Measurements from ENCODE around the gene MAP7D1. TPM values are rescaled to one million over a fixed set of nuclear protein-coding genes. Genes with fewer than 3 reads are reported as not detected.

MAP7D1 gene
- total RNA-seq (2021) = 49.9 and 51.6 TPM in 2 replicates
- long read RNA-seq, partial matches to known transcripts = 1 of 5 reads
- long read RNA-seq, other reads (novel, unspliced or antisense) = 4 of 5 reads

DNA sequence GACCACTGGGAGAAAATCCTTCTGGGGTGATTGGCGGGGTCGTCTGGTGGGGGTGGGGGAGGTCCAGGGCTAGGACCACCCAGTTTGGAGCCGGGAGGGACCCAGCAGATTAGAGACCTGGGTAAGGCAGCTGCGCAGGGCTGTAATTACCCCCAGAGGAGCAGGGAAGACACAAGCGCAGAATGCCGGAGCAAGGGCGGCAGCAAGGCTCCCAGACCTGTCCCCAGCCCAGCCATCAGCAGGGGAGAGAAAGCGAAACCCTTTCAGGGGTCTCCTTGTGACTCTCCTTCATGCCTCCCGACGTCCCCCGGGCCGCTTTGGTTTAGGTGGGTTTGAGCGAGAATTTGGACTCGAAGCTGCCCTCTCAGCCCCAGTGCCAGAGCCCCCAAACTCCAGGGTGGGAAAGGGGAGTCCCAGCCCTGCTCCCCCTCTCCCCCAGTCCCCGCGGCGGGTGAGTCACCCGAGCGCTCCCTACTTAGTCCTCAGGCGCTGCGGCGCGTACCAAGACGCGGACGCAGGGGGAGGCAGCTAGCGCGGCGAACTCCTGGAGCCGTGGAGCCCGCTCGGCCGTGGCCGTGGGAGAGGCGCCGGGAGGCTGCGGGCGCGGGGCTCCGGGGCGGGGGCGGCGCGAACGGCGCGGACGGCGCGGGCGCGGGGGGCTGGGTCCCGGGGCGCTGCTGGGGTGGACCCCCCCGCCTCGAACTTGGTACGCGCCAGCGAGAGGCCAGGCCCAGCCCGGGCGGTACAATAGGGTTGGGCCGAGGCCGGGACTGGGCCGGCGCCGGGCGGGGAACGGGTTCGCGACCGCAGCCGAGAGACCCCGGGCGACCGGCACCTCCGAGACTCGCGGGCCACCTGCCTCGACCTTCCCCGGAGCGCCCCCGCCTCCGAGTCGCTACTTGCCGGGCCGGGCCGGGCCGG is at the start of gene MAP7D1:
Gene MAP7D1 (plus strand): TSS at position 753 of the 921 bp plus-strand sequence. CDS start 258 bp downstream, outside the sequence.
- H3K79me2 ChIP-seq (ENCODE audit: insufficient read depth, low read length) = peaks cover 9% of the 10 kb centered on the region; the same call in 1 of the 2 replicates
- DNase-seq = peak; percentile 82
- H3K56ac ChIP-seq (ENCODE audit: insufficient read length, low read depth, low read length) = no peak within 1 kb of the TSS
- peaks cover 35 to 44% of the 10 kb centered on the region in 2 experiments for H3K4me1 Mint-ChIP-seq
- peak within 1 kb of the TSS; percentile 81 to 92 for H3K4me3 Mint-ChIP-seq
- peak within 1 kb of the TSS; percentile 61 for H3K18ac ChIP-seq (ENCODE audit: insufficient read length, low read depth, low read length)
- peaks cover 38% of the 10 kb centered on the region for H3K27me3 Mint-ChIP-seq (ENCODE audit: low read depth)
- no peak within 1 kb of the TSS for H4K8ac ChIP-seq (replicated peaks; ENCODE audit: insufficient read length, low read depth, low read length)
- no peak within 1 kb of the TSS for H2BK15ac ChIP-seq (ENCODE audit: low read depth, low read length)
- H3K4me2 ChIP-seq (ENCODE audit: insufficient read depth, insufficient read length, low read length) = peak within 1 kb of the TSS; percentile 78
- H3K9me3 Mint-ChIP-seq = no peaks in the 10 kb centered on the region
- no peak within 1 kb of the TSS for H4K91ac ChIP-seq (ENCODE audit: insufficient read length, low read depth, low read length)
- no peak within 1 kb of the TSS for H2AFZ ChIP-seq (ENCODE audit: low read length)
- no peaks in the 10 kb centered on the region for H4K20me1 ChIP-seq (ENCODE audit: control insufficient read depth, insufficient read depth, insufficient read length)
- H3K4me1 ChIP-seq (ENCODE audit: insufficient read depth, low read length) = peaks cover 3% of the 10 kb centered on the region; the same call in 1 of the 2 replicates
- no peak within 1 kb of the TSS for H2BK120ac ChIP-seq (ENCODE audit: low read depth, low read length, poor library complexity, severe bottlenecking)
- WGBS (ENCODE audit: extremely low coverage, insufficient read length, low lambda C conversion rate) = no CpG with 5 or more reads among the region's 88 CpGs
- no peak within 1 kb of the TSS for H3K4ac ChIP-seq (ENCODE audit: low read depth, low read length)
- peaks cover 19% of the 10 kb centered on the region for H3K23me2 ChIP-seq (ENCODE audit: insufficient read length, low read depth, low read length, poor library complexity, severe bottlenecking)
- H3K23ac ChIP-seq (ENCODE audit: insufficient read length, low read depth, low read length) = no peak within 1 kb of the TSS
- no peak within 1 kb of the TSS for H2BK20ac ChIP-seq (ENCODE audit: low read depth, low read length, poor library complexity, severe bottlenecking)
- H4K5ac ChIP-seq (ENCODE audit: insufficient read length, low read depth, low read length) = no peak within 1 kb of the TSS
- H3K9ac ChIP-seq (ENCODE audit: extremely low read depth, insufficient read length, low read length) = peak within 1 kb of the TSS; percentile 61
- peak within 1 kb of the TSS in 2 of 3 experiments; percentile 36 to 79; a peak in 2 of 7 replicates for H3K27ac Mint-ChIP-seq
- peaks cover 24% of the 10 kb centered on the region; the same call in 1 of the 2 replicates for H3K27me3 ChIP-seq (ENCODE audit: insufficient read depth, low read length)
- no peak within 1 kb of the TSS for H2BK12ac ChIP-seq (ENCODE audit: insufficient read length, low read depth, low read length)
- no peak within 1 kb of the TSS for H3T11ph ChIP-seq (ENCODE audit: low read length)
- peaks cover 0 to 3% (median 0%) of the 10 kb centered on the region in 3 experiments; a peak in 1 of 7 replicates for H3K36me3 Mint-ChIP-seq (ENCODE audit: insufficient read depth in 1 of 3, low read depth in 3 of 3)
- no peak for TF ChIP-seq CTCF (conservative IDR thresholded peaks at IDR 0.05)
- peaks cover 4% of the 10 kb centered on the region for H3K79me1 ChIP-seq (ENCODE audit: insufficient read depth, low read depth, low read length, poor library complexity, severe bottlenecking)
- H3K14ac ChIP-seq (ENCODE audit: insufficient read depth, low read length) = peak within 1 kb of the TSS; percentile 70; the same call in 1 of the 2 replicates
- no peaks in the 10 kb centered on the region for H3K9me3 ChIP-seq (ENCODE audit: control insufficient read depth, low read depth, low read length)
- no peak within 1 kb of the TSS for H2AK5ac ChIP-seq (ENCODE audit: insufficient read length, low read length)
- H2BK5ac ChIP-seq (ENCODE audit: insufficient read length, low read length) = no peak within 1 kb of the TSS
- H3K27ac ChIP-seq (ENCODE audit: insufficient read length, low read depth, low read length) = no peak within 1 kb of the TSS
